Testis (tissue), 2 donors: ENCODE results near the gene ACP1.

Experiments used
- CTCF ChIP-seq, 3 experiments: fragments of 450-650 bp in 2 of 3; fragments of 200-600 bp in 1 of 3; sonication (generic) in 1 of 3; IDR thresholded peaks; one replicate each; pipeline ENCODE4 v1.5.1; 2016 to 2019; ENCODE audit warnings: antibody characterized with exemption in 3 of 3, mild to moderate bottlenecking in 2 of 3, moderate library complexity in 1 of 3
- POLR2A ChIP-seq: fragments of 450-650 bp; IDR thresholded peaks from one replicate; pipeline ENCODE4 v1.6.1; 2017; ENCODE audit warnings: antibody characterized with exemption, mild to moderate bottlenecking, moderate library complexity

GRCh38 chr2:237878-238277 is 26.9 kb upstream of the ACP1 start:
- TF ChIP-seq CTCF (IDR thresholded peaks at IDR 0.05) (no peak), POLR2A (no peak)
